AG10803 (cell line): ENCODE results near the gene ADAM10.

Experiments used
- DNase-seq: peaks from one replicate; pipeline ENCODE4 v3.0.0; 2010; ENCODE audit warnings: low read depth
- H3K4me3 ChIP-seq: 2 replicates; pipeline ENCODE4 v1.5.1; 2011; ENCODE audit warnings: mild to moderate bottlenecking, low read length, control low read depth
- CTCF ChIP-seq: conservative IDR thresholded peaks from 2 replicates; pipeline ENCODE4 v1.5.1; 2011; ENCODE audit warnings: mild to moderate bottlenecking, low read length, control low read depth, inconsistent platforms

ADAM10 gene

GRCh38 chr15:58583171-58583908 is 166.2 kb downstream of the ADAM10 start:
- no peak overlapping the region for H3K4me3 ChIP-seq
- no peak for DNase-seq
- no peak for TF ChIP-seq CTCF

- H3K4me3 ChIP-seq = no peak overlapping the region
- no peak for TF ChIP-seq CTCF
- DNase-seq = no peak
These were observed 167.3 kb downstream of the ADAM10 start for GRCh38 chr15:58582160-58582559.

- no peak for DNase-seq
- no peak overlapping the region for H3K4me3 ChIP-seq
- TF ChIP-seq CTCF = no peak
These were observed 172.8 kb downstream of the ADAM10 start for GRCh38 chr15:58576657-58577056.

- no peak overlapping the region for H3K4me3 ChIP-seq
- no peak for DNase-seq
- TF ChIP-seq CTCF = no peak
These were observed 174.3 kb downstream of the ADAM10 start for GRCh38 chr15:58575045-58575786.

GRCh38 chr15:58574631-58575030 is 174.9 kb downstream of the ADAM10 start:
- no peak for DNase-seq
- no peak overlapping the region for H3K4me3 ChIP-seq
- no peak for TF ChIP-seq CTCF

- TF ChIP-seq CTCF = no peak
- no peak for DNase-seq
These were observed 176.2 kb downstream of the ADAM10 start for GRCh38 chr15:58573270-58573669.

GRCh38 chr15:58572521-58572920 is 177.0 kb downstream of the ADAM10 start:
- no peak for TF ChIP-seq CTCF
- no peak for DNase-seq
- H3K4me3 ChIP-seq = no peak overlapping the region

More at GRCh38 chr15:58573270-58573669, 176.2 kb downstream of the ADAM10 start:
- H3K4me3 ChIP-seq = no peak overlapping the region
